Stimulated activated CD8-positive, alpha-beta memory T cell treated with anti-CD3 and anti-CD28 coated beads, Interleukin-4, amount 100 ng/mL, for 24 hours (primary cell): ENCODE measurements around the gene RP9.
"Not testable (repeated sequence)": the region's sequence is repeated elsewhere in the genome, so short reads cannot be mapped to it uniquely, and the experiment has no call there.

Experiments used
- DNase-seq: peaks from one replicate; pipeline ENCODE4 v3.0.0-alpha.2; 2020; ENCODE audit warnings: low read depth

RP9 gene

GRCh38 chr7:33101906-33102305 lies 7.3 kb downstream of the RP9 start:
- no peak for DNase-seq

- no peak for DNase-seq
Observed at GRCh38 chr7:33100770-33101169, 8.4 kb downstream of the RP9 start.

GRCh38 chr7:33099154-33099940 lies 9.9 kb downstream of the RP9 start:
- DNase-seq = no peak

- DNase-seq = not testable (repeated sequence)
Observed at GRCh38 chr7:33094745-33095275, 14.4 kb downstream of the RP9 start.

GRCh38 chr7:33093266-33093665 lies 15.9 kb downstream of the RP9 start:
- no peak for DNase-seq

- no peak for DNase-seq
Observed at GRCh38 chr7:33091641-33092191, 17.5 kb downstream of the RP9 start.

- no peak for DNase-seq
Observed at GRCh38 chr7:33091111-33091531, 18.1 kb downstream of the RP9 start.

- DNase-seq = no peak
Observed at GRCh38 chr7:33089142-33089541, 20.1 kb downstream of the RP9 start.

- no peak for DNase-seq
Observed at GRCh38 chr7:33087858-33088257, 21.3 kb downstream of the RP9 start.

GRCh38 chr7:33087356-33087755 lies 21.8 kb downstream of the RP9 start:
- DNase-seq = no peak

- no peak for DNase-seq
Observed at GRCh38 chr7:33079763-33080690, 29.2 kb downstream of the RP9 start.

- DNase-seq = no peak
Observed at GRCh38 chr7:33079096-33079495, 30.1 kb downstream of the RP9 start.

- DNase-seq = no peak
Observed at GRCh38 chr7:33076737-33077136, 32.5 kb downstream of the RP9 start.

- no peak for DNase-seq
Observed at GRCh38 chr7:33075818-33076518, 33.2 kb downstream of the RP9 start.

GRCh38 chr7:33073243-33073642 lies 36.0 kb downstream of the RP9 start:
- DNase-seq = no peak

GRCh38 chr7:33072471-33072870 lies 36.7 kb downstream of the RP9 start:
- no peak for DNase-seq

GRCh38 chr7:33070831-33071230 lies 38.4 kb downstream of the RP9 start:
- no peak for DNase-seq

- no peak for DNase-seq
Observed at GRCh38 chr7:33070277-33070676, 38.9 kb downstream of the RP9 start.

GRCh38 chr7:33067921-33068320 lies 41.3 kb downstream of the RP9 start:
- DNase-seq = no peak

GRCh38 chr7:33066771-33067170 lies 42.4 kb downstream of the RP9 start:
- no peak for DNase-seq

- no peak for DNase-seq
Observed at GRCh38 chr7:33065981-33066380, 43.2 kb downstream of the RP9 start.
